GM12891 (cell line): ENCODE measurements around the gene C1orf35.

ENCODE experiments used
- PAX5 ChIP-seq: IDR thresholded peaks from 2 replicates; pipeline ENCODE4 v1.6.1; 2011; ENCODE audit warnings: low read length, moderate library complexity, mild to moderate bottlenecking; ENCODE audit not compliant: insufficient read depth, severe bottlenecking
- POLR2A ChIP-seq: IDR thresholded peaks from 2 replicates; pipeline ENCODE4 v1.6.1; 2011; ENCODE audit warnings: low read depth, low read length, control low read depth
- POLR2AphosphoS5 ChIP-seq: IDR thresholded peaks from 2 replicates; pipeline ENCODE4 v1.6.1; 2011; ENCODE audit warnings: low read depth, low read length, control low read depth
- POU2F2 ChIP-seq: IDR thresholded peaks from 2 replicates; pipeline ENCODE4 v1.6.1; 2011; ENCODE audit warnings: low read depth, mild to moderate bottlenecking, control low read depth, low read length, moderate library complexity
- SPI1 ChIP-seq: IDR thresholded peaks from 2 replicates; pipeline ENCODE4 v1.6.1; 2011; ENCODE audit warnings: low read depth, low read length, control low read depth
- TAF1 ChIP-seq: IDR thresholded peaks from 2 replicates; pipeline ENCODE4 v1.6.1; 2011; ENCODE audit warnings: low read depth, low read length, control low read depth

DNA sequence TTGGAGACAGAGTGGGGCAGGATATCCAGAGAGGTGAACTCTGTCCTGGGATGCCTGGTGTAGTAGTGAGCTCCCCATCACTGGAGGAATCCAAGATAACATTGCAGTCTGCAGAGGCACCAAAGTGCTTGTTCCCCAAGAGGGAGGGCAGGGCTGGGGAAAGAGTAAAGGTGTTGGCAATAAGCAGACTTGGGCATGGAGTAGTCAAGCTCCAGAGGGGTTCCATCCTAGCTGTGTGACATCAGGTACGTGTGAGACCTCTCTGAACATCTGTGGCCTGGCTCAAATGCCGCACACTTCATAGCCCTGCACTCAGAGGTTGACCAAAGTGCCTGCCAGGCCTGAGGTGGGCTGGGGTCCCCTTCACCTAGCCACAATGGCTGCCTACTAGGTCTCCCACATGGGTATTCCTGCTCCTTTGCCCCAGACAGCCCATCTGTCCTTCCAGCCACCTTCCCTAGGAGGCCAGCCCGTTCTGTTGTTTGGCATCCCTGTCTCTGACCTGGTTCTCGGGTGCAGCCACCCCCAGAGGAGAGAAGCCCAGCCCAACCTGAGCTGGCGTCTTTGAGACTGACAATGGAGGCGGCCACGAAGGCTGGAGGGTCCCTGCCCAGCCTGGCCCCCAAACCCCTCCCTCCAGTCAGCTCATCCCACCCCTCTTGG, 23.4 kb downstream of the C1orf35 start:
- TF ChIP-seq TAF1 (no peak), POLR2AphosphoS5 (0 out of 2 replicates have a peak, but pooled peaks have one; percentile 9), POU2F2 (no peak), PAX5 (no peak), POLR2A (no peak), SPI1 (no peak)
